GM21825 (cell line): ENCODE data around the gene TMEM179.
"Not testable (repeated sequence)": the region's sequence is repeated elsewhere in the genome, so short reads cannot be mapped to it uniquely, and the experiment has no call there.

Source experiments
- ATAC-seq: cut with Tn5 transposase; IDR thresholded peaks from one replicate; pipeline ENCODE4 v1.9.1; 2021; ENCODE audit warnings: mild to moderate bottlenecking, moderate library complexity; ENCODE audit not compliant: unreplicated experiment

TMEM179 gene

DNA sequence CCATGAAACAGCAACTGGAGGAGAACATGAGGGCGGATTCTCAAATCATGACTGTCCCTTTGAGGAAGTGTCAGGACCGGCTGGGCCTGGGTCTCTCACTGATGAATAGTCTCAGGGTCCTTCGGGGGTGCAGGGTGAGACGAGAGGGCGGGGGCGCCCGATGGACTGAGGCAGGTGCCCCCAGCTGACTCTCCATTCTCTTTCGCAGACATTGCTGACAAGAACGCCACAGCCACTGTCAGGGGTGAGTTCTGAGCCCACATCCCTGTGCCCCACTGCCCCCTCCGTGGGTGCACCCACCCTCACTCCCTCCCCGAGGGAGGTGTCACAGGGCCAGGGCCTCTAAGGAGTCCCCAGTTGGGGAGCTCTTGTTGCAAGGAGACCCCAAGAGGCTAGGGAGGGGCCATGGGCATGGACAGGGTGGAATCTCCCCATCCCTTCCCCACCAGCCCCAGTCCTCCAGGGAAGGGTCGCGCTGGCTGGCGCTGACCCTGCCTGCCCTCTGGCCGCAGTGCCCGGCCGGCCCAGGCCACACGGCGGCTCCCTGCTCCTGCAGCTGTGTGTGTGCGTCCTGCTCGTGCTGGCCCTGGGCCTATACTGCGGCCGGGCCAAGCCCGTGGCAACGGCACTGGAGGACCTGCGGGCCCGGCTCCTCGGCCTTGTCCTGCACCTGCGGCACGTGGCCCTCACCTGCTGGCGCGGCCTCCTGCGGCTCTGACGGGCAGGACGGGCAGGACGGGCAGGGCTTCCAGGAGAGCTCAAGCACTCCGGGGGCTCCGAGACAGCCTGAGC is 16.3 kb downstream of the TMEM179 start:
- ATAC-seq: no peak

DNA sequence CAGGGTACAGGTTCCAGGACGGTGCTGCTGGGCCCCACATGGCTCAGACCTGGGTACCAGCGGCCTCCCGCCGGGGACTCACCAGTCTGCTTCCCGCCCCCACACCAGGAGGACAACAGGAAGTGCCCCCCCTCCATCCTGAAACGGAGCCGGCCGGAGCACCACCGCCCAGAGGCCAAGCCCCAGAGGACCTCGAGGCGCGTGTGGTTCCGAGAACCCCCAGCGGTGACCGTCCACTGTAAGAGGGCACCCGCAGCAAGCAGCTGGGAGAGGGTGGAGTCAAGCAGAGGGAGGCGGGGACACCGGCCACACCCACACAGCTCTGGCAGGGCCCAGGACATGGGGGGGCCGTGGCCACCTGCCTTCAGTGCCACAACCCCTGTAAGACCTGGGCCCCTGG is 16.9 kb downstream of the TMEM179 start:
- no peak for ATAC-seq

DNA sequence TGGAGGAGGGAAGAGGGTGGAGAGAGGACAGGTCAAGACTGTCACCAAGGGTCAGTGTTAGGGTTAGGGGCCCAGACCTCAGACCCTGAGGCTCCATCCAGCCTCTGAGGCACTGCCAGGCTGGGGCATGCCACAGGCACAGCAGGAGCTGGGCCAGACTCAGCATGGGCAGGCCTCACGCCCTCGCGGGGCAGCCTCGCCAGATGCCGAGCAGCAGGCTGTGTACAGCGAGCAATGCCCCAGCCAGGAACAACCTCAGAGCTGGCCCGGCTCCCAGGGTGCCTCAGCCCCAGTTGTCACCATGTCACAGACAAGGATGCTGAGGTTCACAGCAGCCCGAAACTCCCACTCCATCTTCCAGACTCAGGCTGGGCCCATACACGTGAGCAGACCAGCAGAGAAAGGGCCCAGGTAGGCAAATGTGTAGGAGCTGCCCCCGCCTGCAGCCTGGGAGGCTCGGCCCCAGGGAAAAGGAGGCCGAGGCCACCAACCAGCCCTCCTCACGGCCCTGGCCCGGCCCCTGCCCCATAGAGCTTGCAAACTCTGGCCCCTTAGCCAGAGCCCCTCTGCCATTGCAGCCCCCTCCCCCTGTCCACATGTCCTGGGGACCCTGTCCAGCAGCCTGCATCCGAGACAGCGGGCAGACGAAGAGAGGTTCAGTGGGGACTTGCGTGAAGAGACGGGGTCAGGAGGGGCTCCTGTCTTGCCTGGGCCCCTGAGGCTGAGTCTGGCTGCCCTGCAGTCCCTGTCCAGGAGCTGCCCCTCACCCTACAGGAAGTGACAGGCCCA is 17.5 kb downstream of the TMEM179 start:
- ATAC-seq: no peak

DNA sequence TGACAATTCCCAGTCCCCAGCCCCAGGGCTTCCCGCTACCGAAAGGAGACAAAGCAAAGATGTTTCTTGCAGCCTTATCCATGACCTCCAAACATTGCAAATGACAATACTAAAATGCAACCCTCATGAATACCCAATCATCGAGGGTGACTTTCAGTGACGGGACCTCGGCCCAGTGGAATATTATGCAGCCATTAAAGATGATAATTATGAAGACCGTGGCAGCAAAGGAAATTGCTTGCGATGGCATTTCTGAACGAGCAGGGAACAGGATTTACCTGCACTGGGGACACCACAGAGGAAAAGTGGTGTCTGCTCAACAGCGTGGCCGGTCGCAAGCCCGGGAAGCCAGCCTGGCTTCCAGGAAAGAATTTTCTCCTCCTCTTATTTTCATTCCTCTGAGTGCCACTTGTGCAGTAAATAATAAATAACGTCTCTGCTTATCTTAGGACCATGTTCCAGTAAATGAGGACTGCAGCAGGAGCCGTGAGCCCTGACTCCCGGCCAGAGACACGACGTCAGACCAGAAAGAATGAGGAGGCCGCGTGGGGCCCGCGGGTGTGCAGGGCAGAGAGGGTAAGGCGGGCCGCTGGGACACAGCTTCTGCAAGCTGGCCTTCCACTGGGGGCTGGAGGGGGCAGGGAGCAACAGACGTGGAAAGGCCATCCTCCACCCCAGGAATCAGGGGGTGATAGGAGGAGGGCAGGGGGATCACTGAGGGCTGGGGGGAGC is 18.4 kb downstream of the TMEM179 start:
- no peak for ATAC-seq

DNA sequence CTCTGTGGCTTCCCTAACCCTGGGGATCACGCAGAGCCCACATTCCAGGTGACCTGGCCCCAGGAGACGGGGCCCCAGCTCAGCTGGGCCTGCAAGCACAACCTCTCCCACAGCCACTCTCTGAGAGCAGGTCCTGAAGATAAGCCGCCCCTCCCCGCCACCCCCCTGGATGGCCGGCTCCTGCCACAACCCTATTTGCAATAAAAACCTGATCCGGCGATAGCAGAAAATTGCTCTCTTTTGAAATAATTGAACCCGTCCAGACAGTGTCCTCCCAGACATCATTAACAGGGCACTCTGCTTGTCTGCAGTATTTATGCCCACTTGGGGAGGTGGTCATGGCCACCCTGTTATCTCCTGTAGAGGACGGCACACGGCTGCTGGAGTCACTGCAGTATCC is 20.0 kb downstream of the TMEM179 start:
- no peak for ATAC-seq

DNA sequence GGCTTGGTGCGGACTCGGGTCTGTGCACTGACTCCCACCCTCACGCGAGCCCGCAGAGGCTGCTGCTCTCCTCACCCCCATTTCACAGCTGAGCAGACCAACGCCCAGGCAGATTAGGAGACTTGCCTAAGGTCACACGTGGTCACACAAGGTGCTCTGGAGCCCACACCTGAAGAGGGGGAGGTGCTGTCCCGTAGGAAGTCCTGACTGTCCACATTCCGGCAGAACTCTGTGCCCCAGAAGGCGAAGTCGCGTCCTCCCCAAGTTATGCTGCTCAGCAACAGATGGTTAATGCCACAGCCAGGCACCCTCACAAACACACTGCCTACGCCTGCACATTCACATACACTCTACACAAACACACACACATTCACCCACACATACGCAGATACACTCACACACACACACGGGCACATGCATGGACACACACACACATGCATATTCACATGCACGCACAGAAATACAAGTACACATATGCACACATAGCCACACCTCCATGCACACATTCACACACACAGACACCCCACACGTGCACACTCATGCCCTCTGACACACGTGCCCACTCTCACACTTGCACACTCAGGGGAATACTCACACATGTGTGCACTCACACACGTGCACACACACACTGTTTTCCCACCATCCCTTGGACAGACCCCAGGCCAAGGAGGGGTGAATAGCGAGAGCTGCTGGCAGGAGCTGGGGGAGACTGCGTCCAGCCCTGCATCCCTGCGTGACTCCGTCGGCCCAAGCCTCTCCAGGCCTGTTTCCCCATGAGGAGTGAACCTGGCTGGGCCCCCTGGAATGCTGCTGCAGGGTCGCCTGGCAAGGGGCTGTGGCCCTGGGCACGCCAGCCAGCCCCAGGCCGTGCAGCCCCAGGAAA is 20.9 kb downstream of the TMEM179 start:
- no peak for ATAC-seq

DNA sequence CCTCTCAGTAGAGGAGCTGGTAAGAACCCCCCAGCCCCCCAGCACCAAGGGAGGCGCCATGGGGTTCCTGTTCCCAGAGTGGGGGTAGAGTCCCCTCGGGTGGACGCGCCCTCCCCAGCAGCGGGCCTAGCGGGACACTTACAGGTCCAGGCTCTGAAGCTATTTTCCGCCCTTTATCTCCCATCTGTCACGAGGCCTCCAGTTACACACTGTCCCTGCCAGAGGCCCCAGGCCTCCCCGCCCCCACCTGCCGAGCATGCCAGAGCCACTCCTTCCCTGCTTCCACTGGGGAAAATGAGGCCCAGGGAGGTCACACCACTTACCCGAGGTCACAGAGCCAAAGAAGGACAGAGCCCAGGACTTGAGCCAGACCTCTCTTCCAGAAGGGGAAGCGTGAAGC is 21.9 kb downstream of the TMEM179 start:
- no peak for ATAC-seq

DNA sequence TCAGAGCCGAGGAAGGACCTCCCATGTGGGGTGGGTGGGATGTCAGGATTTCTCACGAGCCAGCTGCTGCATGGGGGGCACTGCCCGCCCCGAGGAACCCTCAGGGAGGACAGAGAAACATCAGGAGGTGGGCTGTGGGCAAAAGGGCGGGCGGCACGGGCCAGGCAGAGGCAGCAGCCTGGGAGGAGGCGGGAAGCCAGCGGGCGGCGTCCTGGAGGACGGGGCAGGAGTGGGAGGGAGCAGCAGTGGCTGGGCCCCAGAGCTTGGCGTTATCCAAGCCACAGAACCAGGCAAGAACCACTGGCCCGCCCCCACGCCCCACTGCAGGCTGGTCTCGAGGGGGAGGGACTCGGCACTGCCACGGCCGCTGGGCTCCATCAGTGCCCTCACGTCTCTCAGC is 22.6 kb downstream of the TMEM179 start:
- no peak for ATAC-seq

DNA sequence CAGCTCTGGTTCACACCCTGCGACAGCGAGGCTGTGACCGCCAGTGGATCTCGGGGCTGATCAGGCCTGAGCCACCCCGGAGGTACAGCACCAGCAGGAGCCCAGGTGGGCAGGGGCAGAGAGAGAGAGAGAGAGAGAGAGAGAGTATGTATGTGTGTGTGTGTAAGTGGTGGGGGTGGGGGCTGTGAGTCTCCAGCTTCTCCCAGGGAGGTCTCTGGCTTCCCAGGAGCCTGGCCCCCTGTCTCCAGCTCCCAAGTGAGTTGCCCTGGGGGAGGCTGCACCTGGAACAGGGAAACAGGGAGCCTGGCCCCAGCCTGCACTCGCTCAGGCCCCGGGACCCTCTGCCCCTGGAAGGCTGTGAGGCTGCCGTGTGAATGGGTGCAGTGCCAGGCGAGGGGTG is 23.1 kb downstream of the TMEM179 start:
- no peak for ATAC-seq

DNA sequence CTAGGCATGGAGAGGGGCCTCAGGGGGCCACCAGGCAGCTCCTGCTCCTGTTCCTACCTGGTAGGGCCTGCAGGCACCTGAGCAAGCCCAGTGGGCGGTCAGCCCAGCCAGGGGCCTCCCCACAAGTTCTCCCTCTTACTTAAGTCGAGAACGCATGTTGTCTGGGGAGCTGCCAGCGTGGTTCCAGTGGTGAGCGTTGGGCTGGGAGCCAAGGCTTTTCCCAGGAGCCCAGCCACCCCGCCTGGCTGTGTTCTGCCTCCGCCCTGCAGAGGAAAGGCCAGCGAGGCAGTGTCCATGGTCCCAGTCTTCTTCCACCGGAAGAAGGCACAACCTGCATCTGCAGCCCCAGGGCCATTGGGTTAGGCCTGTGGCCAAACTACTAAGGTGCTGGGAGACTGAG is 23.6 kb downstream of the TMEM179 start:
- ATAC-seq: no peak

DNA sequence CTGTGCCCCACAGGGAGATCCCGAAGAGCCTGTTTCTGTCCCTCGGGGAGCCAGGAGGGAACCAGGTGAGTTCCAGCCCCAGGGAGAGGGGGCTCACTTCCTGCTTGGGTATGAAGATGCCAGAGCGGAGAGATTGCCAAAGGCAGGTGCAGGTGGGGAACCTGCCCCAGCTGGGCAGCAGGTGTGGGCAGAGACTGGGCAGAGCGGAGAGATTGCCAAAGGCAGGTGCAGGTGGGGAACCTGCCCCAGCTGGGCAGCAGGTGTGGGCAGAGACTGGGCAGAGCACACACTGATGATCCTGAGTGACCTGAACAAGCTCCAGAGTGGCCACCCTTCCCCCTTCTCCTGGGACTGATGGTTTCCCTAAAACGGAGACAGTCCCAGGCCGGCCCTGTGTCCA is 24.6 kb downstream of the TMEM179 start:
- ATAC-seq: not testable (repeated sequence)

DNA sequence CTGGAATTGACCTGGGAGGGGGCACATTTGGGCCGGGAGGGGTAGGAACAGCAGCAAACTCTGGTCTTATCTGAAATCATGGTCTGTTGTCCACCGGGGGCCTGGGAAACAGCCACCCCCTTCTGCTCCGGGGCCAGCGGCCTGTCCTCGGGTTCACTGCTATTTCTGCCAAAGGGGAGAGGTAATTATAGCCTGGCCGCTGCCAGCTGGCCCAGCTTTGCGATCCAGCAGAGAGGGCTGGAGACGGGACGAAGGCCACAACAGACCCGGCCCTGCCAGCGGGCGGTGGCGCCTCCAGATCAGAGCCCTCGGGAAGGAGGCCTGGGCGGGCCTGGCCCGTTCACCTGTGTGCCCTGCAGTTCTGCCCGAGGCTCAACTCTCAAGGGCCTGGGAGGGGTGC is 25.1 kb downstream of the TMEM179 start, which contains the start of gene C14orf180:
TSS of gene C14orf180 (plus strand) at position 258 of the 400 bp plus-strand sequence. CDS start 6,667 bp downstream, outside the sequence.
- no peak for ATAC-seq

DNA sequence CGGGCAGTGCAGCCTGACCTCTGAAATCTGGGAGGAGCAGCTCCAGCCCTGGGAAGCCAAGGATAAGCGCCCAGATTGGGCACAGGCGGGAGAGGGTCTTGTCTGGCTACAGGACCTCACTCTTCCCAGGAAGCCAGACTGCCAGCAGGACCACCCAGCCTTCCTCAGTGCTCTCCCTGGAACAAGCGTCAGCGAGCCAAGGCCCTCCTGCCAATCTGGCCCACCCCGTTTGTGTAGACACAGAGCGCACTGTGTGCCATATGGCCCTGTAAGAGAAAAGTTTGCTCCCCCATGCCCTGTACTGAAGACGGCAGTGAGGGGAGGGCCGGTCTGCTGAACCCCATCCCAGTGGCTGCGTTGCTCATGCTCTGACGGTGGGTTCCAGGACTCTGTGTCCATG is 26.3 kb downstream of the TMEM179 start:
- ATAC-seq: no peak

DNA sequence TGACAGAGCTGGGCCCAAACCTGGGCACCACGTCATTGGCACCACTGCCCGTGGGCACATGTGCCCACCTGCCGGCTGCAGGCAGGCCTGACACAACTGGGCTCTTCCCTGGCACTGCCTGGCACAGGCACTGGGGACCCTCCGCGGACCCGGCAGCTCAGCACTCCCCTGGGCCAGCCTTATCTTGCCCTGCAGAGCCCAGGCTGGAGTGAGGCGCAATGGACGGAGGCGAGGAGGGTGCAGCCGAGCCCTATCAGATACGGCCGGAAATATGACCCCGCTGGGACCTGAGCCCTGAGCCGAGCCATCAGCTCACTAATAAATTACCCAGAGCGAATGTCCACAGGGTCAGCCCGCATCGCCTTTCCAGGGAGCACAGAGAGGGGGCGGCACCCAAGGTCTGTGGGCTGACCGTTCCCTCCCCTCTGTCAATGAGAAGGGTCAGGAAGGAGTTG is 26.7 kb downstream of the TMEM179 start:
- ATAC-seq: no peak

DNA sequence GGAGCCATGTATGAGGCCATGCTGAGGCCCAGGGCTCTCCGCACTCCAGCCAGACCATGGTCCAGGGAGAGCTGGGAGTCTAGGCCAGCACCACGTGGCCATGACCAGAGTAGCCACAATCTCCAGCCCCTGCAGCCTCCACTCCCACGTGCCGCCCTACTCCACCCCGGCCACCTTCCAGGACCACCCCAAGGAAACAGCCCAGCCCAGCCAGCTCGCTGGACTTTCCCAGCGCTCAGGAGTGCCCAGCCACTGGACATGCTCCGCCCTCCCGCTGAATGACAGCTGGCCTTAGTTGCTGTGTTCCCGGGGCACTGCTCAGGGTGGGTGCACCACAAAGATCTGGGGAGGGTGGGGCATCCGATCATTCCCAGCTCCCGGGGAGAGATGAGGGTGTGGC is 27.1 kb downstream of the TMEM179 start:
- ATAC-seq: no peak

DNA sequence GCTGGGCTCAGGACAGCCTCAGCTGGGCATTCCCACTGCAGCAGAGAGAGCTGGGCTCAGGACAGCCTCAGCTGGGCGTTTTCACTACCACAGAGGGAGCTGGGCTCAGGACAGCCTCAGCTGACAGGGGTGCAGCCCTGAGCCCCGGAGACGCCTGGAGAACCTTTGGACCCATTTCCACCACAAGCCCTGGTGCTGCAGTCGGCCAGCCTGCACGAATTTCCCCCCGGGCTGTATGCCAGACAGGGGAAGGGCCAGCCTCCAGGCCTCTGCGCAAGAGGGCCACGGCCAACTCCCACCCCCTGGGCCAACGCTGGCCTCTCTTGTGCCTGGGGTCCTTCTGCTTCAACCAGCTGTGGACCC is 27.6 kb downstream of the TMEM179 start:
- no peak for ATAC-seq

DNA sequence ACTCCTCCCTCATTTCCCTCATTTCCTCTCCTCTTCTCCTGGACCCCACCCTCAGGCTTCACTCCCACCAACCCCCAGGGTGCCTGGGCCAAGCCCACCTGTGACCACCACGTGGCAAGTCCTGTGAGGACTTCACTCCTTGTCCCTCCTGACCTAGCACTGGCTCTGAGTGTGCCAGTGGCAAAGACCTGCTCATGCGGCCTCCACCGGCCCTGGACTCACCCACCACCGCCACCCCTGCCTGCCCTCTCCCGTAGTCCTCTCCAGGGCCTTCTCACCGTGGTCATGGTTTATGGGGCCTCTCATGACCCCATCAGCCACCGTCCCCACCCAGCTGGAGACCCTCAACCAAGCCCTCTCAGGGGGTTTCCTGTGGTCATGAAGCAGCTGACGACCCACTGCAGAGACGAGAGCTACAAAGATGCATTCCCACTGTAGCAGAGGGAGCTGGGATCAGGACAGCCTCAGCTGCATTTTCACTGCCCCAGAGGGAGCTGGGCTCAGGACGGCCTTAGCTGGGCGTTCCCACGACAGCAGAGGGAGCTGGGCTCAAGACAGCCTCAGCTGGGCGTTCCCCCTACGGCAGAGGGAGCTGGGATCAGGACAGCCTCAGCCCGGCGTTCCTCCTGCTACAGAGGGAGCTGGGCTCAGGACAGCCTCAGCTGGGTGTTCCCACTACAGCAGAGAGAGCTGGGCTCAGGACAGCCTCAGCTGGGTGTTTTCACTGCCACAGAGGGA is 28.2 kb downstream of the TMEM179 start:
- ATAC-seq: no peak

DNA sequence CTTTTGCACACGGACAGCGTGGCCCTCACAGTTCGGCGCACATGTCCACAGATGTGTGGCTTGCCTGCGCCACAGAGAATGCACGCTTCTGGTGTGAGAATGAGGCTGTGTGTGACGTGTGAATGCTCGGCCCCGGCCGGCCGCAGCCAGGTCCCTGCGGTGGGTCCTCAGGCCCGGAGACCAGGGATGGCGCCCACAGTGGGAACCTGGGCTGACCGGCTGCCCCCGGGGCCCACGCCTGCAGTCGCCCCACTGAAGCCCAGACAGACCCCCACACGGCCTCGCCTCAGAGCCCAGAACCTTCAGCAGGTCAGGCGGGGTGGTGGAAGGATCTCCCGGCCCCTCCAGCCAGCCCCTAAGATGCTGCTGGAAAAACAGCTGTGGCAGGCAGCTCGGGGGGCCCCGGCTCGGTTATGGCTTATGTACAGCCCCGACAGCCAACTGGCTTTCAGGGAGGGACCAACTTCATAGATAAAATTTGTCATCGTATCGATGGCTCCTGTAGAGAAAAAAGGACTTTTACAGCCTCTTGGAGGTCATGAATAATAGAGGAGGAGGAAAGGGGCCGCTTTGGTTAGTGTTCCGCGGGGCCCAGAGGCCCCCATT is 29.5 kb downstream of the TMEM179 start:
- ATAC-seq: no peak

DNA sequence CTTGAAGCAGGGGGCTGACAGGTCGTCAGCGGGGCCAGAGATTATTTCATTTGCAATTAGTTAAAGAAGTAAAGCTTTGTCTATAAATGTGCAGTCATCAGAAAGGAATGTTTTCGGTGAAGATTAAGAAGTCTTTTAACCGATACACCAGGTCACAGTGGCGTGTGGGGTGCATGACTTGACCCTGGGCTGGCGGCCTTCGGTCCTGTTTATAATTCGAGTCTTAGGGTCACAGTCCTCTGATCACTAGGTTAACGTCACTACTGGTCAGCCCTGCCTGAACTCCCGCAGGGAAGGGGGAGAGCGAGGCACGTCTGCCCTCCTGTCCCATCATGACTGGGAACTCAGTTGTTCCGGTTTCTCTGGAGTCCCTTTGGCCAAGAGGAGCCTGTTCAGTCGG is 30.0 kb downstream of the TMEM179 start:
- no peak for ATAC-seq
